HL-60 (cell line): ENCODE data around the gene VRK2.

Experiments used
- DNase-seq, 2 experiments: peaks; one replicate each; pipeline ENCODE4 v3.0.0-alpha.2; 2010 to 2020; ENCODE audit warnings: low read depth in 1 of 2, low spot score in 1 of 2
- H3K27ac ChIP-seq: fragments of 250-450 bp; sonication (Bioruptor Pico); replicated peaks from 2 replicates; pipeline ENCODE4 v1.5.1; 2020; ENCODE audit warnings: mild to moderate bottlenecking, moderate library complexity
- H3K27me3 ChIP-seq: fragments of 250-450 bp; sonication (Bioruptor Pico); 2 replicates; pipeline ENCODE4 v1.5.1; 2021; ENCODE audit warnings: mild to moderate bottlenecking, moderate library complexity; ENCODE audit not compliant: insufficient read depth, poor library complexity, severe bottlenecking
- H3K4me3 ChIP-seq: replicated peaks from 2 replicates; pipeline ENCODE4 v1.5.1; 2011; ENCODE audit warnings: mild to moderate bottlenecking, control low read depth, low read length; ENCODE audit not compliant: insufficient read depth
- CTCF ChIP-seq: IDR thresholded peaks from one replicate; pipeline ENCODE4 v1.5.1; 2011; ENCODE audit warnings: low read length, control low read depth, inconsistent platforms; ENCODE audit not compliant: insufficient read depth
- GABPA ChIP-seq: IDR thresholded peaks from 2 replicates; pipeline ENCODE4 v1.6.1; 2012; ENCODE audit warnings: low read depth
- POLR2AphosphoS5 ChIP-seq: IDR thresholded peaks from 2 replicates; pipeline ENCODE4 v1.6.1; 2012; ENCODE audit warnings: low read depth
- SPI1 ChIP-seq: IDR thresholded peaks from 2 replicates; pipeline ENCODE4 v1.6.1; 2012; ENCODE audit warnings: low read depth, mild to moderate bottlenecking, borderline replicate concordance
- TF ChIP-seq, protein P1 (sequence below): IDR thresholded peaks from 2 replicates; pipeline ENCODE4 v1.6.1; 2012; ENCODE audit warnings: low read depth; ENCODE audit not compliant: insufficient replicate concordance

Gene VRK2

GRCh38 chr2:58052978-58053377, 6.4 kb downstream of the VRK2 start:
- Histone ChIP-seq H3K27ac (no peak overlapping the region), H3K4me3 (no peak overlapping the region), H3K27me3 (no peaks in the 10 kb centered on the region)
- TF ChIP-seq SPI1 (no peak), POLR2AphosphoS5 (no peak), GABPA (no peak), CTCF (no peak)
- TF ChIP-seq, protein P1, sequence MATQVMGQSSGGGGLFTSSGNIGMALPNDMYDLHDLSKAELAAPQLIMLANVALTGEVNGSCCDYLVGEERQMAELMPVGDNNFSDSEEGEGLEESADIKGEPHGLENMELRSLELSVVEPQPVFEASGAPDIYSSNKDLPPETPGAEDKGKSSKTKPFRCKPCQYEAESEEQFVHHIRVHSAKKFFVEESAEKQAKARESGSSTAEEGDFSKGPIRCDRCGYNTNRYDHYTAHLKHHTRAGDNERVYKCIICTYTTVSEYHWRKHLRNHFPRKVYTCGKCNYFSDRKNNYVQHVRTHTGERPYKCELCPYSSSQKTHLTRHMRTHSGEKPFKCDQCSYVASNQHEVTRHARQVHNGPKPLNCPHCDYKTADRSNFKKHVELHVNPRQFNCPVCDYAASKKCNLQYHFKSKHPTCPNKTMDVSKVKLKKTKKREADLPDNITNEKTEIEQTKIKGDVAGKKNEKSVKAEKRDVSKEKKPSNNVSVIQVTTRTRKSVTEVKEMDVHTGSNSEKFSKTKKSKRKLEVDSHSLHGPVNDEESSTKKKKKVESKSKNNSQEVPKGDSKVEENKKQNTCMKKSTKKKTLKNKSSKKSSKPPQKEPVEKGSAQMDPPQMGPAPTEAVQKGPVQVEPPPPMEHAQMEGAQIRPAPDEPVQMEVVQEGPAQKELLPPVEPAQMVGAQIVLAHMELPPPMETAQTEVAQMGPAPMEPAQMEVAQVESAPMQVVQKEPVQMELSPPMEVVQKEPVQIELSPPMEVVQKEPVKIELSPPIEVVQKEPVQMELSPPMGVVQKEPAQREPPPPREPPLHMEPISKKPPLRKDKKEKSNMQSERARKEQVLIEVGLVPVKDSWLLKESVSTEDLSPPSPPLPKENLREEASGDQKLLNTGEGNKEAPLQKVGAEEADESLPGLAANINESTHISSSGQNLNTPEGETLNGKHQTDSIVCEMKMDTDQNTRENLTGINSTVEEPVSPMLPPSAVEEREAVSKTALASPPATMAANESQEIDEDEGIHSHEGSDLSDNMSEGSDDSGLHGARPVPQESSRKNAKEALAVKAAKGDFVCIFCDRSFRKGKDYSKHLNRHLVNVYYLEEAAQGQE, result no peak
- DNase-seq, result no peak

DNA sequence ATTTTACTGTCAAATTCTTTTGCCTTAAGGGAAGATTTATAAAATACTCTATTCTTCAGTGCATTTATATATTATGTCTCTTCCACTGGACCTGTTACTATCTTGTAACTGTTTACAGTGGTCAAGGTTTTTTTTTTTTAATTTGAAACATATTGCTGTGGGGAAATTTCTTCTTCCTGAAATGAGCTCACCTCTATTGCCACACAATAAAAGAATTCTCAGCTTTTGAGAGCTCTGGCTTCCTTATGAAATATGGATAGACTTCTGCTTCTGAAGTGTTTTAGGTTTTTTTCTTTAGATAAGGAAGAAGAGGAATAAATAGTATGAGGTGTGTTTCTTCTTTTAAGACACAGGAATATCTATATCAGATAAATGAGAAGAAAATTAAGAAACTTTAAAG, 7.7 kb downstream of the VRK2 start:
- Histone ChIP-seq H3K4me3 (no peak overlapping the region), H3K27ac (no peak overlapping the region), H3K27me3 (no peaks in the 10 kb centered on the region)
- peak in 1 of 2 experiments; percentile 67 for DNase-seq
- TF ChIP-seq CTCF (no peak), SPI1 (peak; percentile 31; the same call in 1 of the 2 replicates)

DNA sequence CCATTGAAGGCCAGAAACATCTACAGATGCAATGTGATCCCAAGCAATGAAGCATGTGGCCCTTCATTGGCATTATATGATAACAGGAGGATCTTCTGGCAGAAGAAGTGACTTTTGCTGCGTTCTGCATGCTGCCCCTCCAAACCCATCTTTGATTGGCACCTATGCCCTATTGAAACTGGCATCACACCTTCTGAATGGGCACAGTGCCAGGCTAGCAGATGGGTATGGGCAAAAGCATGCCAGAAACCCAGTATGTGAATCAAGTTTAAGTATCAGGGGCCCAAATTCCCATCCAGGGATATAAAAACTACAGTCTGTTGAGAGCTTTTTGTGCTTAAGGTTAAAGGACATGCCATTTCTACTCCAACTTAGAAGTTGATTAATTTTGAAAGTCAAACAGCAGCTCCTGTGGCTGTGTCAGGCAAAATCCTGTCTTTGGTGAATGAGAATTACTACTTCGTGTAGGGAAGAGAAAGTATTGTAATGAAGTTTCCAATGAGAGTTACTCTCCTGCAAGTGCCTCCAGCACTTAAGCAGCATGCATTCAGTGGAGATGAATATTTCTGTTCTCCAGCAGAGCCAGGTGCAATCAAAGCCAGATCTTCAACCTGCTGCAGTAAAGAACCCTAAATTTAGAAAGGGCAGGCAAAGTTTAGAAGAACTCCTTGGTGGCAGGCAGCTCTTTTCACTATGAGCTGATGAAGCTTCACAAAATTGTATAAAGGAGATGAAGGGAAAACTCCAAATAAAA, 8.6 kb downstream of the VRK2 start:
- no peak overlapping the region for H3K4me3 ChIP-seq
- DNase-seq, result no peak

More for the DNA sequence above, 8.6 kb downstream of the VRK2 start:
- TF ChIP-seq SPI1 (no peak), GABPA (no peak), POLR2AphosphoS5 (no peak), CTCF (no peak)
- TF ChIP-seq, protein P1, result no peak
- Histone ChIP-seq H3K27me3 (no peaks in the 10 kb centered on the region), H3K27ac (no peak overlapping the region)
